HepG2 (cell line): Measurements from ENCODE around the gene SH3BP2. TPM values are rescaled to one million over a fixed set of nuclear protein-coding genes. Genes with fewer than 3 reads are reported as not detected.

ENCODE experiments used
- AHR ChIP-seq: IDR thresholded peaks from 2 replicates; pipeline ENCODE4 v1.6.1; 2018; ENCODE audit warnings: missing genetic modification reagents, missing compliant biosample characterization
- KLF15 ChIP-seq: sonication (generic); formaldehyde crosslinking; IDR thresholded peaks from 2 replicates; pipeline ENCODE4 v1.8.1; 2023; ENCODE audit warnings: borderline replicate concordance, mild to moderate bottlenecking, inconsistent platforms, missing genetic modification reagents, mixed read lengths
- MTERF4 ChIP-seq: sonication (generic); formaldehyde crosslinking; IDR thresholded peaks from 2 replicates; pipeline ENCODE4 v1.8.0; 2023; ENCODE audit warnings: mild to moderate bottlenecking, missing genetic modification reagents
- RFXANK ChIP-seq: IDR thresholded peaks from 2 replicates; pipeline ENCODE4 v1.6.1; 2016
- SRF ChIP-seq: IDR thresholded peaks from 2 replicates; pipeline ENCODE4 v1.6.1; 2011; ENCODE audit warnings: mild to moderate bottlenecking, low read depth, low read length, moderate library complexity
- TEAD3 ChIP-seq: optimal IDR thresholded peaks from 2 replicates; pipeline ENCODE3; 2016; ENCODE audit warnings: borderline replicate concordance
- THRA ChIP-seq: sonication (generic); formaldehyde crosslinking; IDR thresholded peaks from 2 replicates; pipeline ENCODE4 v1.4.0; 2020; ENCODE audit warnings: missing genetic modification reagents, borderline replicate concordance
- ZFP36L2 ChIP-seq: sonication (generic); formaldehyde crosslinking; IDR thresholded peaks from 2 replicates; pipeline ENCODE4 v1.4.0; 2020; ENCODE audit warnings: missing genetic modification reagents
- ZNF382 ChIP-seq: sonication (generic); formaldehyde crosslinking; IDR thresholded peaks from 2 replicates; pipeline ENCODE4 v1.5.0; 2020; ENCODE audit warnings: missing genetic modification reagents, mild to moderate bottlenecking, borderline replicate concordance
- ZNF672 ChIP-seq: sonication (generic); formaldehyde crosslinking; IDR thresholded peaks from 2 replicates; pipeline ENCODE4 v1.8.1; 2022; ENCODE audit warnings: missing genetic modification reagents
- polyA plus RNA-seq, 8 experiments: library from polyadenylated mRNA; depleted of rRNA in 3 of 8; stranded (reverse) in 7 of 8; unstranded in 1 of 8; fragments of >200 nt; fragmentation: Illumina TruSeq in 4 of 8; extraction: Trizol in 4 of 8; gene quantifications; 2 replicates each; pipeline versions ENCODE4 v1.2.1 to v1.2.3, GENCODE V29; 2011 to 2016; ENCODE audit warnings: low read depth in 4 of 8, missing spikeins in 1 of 8, mixed read lengths in 1 of 8; ENCODE audit not compliant: insufficient read depth in 1 of 8
- total RNA-seq, 5 experiments: library from RNA; depleted of rRNA; stranded (reverse); fragments of >200 nt; fragmentation: Illumina TruSeq; extraction: Trizol; gene quantifications; 2 replicates each; pipeline ENCODE4 v1.2.3, GENCODE V29; 2016; ENCODE audit warnings: low read depth in 1 of 5
- TF ChIP-seq, protein P1 (sequence below): sonication (generic); formaldehyde crosslinking; IDR thresholded peaks from 2 replicates; pipeline ENCODE4 v1.8.1; 2023; ENCODE audit warnings: mild to moderate bottlenecking, inconsistent platforms, moderate library complexity, missing genetic modification reagents, borderline replicate concordance
- TF ChIP-seq, protein P2 (sequence below): sonication (generic); formaldehyde crosslinking; IDR thresholded peaks from 2 replicates; pipeline ENCODE4 v1.8.1; 2023; ENCODE audit warnings: mild to moderate bottlenecking, missing genetic modification reagents

SH3BP2 gene
- total and polyA plus RNA-seq, 2 of the 13 experiments (the other 11 are each of a cell fraction or from before 2014, with no cell fraction given): 16.9 to 34.5 TPM

DNA sequence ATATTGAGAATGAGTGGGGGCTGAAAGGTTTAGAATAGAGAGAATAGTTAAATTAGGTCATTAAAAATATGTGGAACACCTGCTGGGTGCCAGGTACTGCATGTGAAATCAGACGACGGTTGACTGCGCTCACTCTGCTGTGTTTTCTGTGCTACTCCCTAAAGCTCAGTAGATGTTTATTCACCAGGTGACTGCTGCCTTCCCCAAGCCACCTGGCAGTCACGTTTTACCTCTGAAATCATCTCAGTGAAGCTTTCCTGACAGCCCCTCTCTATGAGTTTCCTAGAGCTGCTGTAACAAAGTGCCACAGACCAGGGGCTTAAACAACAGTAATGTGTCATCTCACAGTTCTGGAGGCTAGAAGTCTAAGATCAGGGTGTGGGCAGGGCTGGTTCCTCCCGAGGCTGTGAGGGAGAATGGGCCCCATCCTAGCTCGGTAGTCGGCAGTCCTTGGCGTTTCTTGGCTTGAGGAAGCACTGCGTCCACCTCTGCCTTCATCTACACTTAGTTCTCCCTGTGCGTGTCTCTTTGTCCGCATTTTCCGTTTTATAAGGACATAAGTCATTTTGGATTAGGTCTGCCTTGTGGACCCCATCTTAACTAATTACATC, 76.1 kb downstream of the SH3BP2 start (continued):
- TF ChIP-seq SRF: no peak
- no peak for TF ChIP-seq AHR (CRISPR knock-in tag)
- no peak for TF ChIP-seq ZNF672
- TF ChIP-seq ZNF382 (CRISPR knock-in tag): no peak
- TF ChIP-seq, protein P1, sequence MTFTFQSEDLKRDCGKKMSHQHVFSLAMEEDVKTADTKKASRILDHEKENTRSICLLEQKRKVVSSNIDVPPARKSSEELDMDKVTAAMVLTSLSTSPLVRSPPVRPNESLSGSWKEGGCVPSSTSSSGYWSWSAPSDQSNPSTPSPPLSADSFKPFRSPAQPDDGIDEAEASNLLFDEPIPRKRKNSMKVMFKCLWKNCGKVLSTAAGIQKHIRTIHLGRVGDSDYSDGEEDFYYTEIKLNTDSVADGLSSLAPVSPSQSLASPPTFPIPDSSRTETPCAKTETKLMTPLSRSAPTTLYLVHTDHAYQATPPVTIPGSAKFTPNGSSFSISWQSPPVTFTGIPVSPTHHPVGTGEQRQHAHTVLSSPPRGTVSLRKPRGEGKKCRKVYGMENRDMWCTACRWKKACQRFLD (CRISPR knock-in tag): no peak
- TF ChIP-seq THRA (CRISPR knock-in tag): no peak
- TF ChIP-seq KLF15 (CRISPR knock-in tag): no peak
- no peak for TF ChIP-seq MTERF4 (CRISPR knock-in tag)
- TF ChIP-seq, protein P2, sequence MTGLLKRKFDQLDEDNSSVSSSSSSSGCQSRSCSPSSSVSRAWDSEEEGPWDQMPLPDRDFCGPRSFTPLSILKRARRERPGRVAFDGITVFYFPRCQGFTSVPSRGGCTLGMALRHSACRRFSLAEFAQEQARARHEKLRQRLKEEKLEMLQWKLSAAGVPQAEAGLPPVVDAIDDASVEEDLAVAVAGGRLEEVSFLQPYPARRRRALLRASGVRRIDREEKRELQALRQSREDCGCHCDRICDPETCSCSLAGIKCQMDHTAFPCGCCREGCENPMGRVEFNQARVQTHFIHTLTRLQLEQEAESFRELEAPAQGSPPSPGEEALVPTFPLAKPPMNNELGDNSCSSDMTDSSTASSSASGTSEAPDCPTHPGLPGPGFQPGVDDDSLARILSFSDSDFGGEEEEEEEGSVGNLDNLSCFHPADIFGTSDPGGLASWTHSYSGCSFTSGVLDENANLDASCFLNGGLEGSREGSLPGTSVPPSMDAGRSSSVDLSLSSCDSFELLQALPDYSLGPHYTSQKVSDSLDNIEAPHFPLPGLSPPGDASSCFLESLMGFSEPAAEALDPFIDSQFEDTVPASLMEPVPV (CRISPR knock-in tag): no peak
- no peak for TF ChIP-seq TEAD3 (CRISPR knock-in tag)
- TF ChIP-seq RFXANK (CRISPR knock-in tag): no peak
- no peak for TF ChIP-seq ZFP36L2 (CRISPR knock-in tag)
